HG03457 (cell line): ENCODE results near the gene ERMAP.
"Not testable (repeated sequence)": the region's sequence is repeated elsewhere in the genome, so short reads cannot be mapped to it uniquely, and the experiment has no call there.

ENCODE experiments used
- ATAC-seq: cut with Tn5 transposase; IDR thresholded peaks from one replicate; pipeline ENCODE4 v1.9.1; 2021; ENCODE audit warnings: moderate number of reproducible peaks; ENCODE audit not compliant: unreplicated experiment

Gene ERMAP

GRCh38 chr1:42806593-42806992 is 10.3 kb upstream of the ERMAP start:
- ATAC-seq, result no peak

GRCh38 chr1:42807056-42807668 is 9.8 kb upstream of the ERMAP start:
- no peak for ATAC-seq

- ATAC-seq, result not testable (repeated sequence)
Observed at GRCh38 chr1:42814815-42815214, 2.1 kb upstream of the ERMAP start.

GRCh38 chr1:42815941-42816584 is 859 bp upstream of the ERMAP start:
- no peak for ATAC-seq

GRCh38 chr1:42817440-42817767 is 482 bp downstream of the ERMAP start:
- no peak for ATAC-seq

GRCh38 chr1:42817976-42818375 is 1.1 kb downstream of the ERMAP start:
- no peak for ATAC-seq

- no peak for ATAC-seq
Observed at GRCh38 chr1:42820813-42821212, 3.9 kb downstream of the ERMAP start.

- no peak for ATAC-seq
Observed at GRCh38 chr1:42821690-42822089, 4.8 kb downstream of the ERMAP start.

GRCh38 chr1:42822800-42823392 is 6.0 kb downstream of the ERMAP start:
- no peak for ATAC-seq

GRCh38 chr1:42824481-42825035 is 7.6 kb downstream of the ERMAP start:
- ATAC-seq, result no peak

GRCh38 chr1:42825036-42825851 is 8.3 kb downstream of the ERMAP start:
- no peak for ATAC-seq

GRCh38 chr1:42830631-42831030 is 13.7 kb downstream of the ERMAP start:
- ATAC-seq, result no peak

- ATAC-seq, result no peak
Observed at GRCh38 chr1:42831273-42831672, 14.4 kb downstream of the ERMAP start.

- ATAC-seq, result no peak
Observed at GRCh38 chr1:42832641-42833240, 15.8 kb downstream of the ERMAP start.

- ATAC-seq, result no peak
Observed at GRCh38 chr1:42833981-42834380, 17.1 kb downstream of the ERMAP start.

- ATAC-seq, result no peak
Observed at GRCh38 chr1:42834803-42835202, 17.9 kb downstream of the ERMAP start.

GRCh38 chr1:42835422-42835821 is 18.5 kb downstream of the ERMAP start:
- no peak for ATAC-seq

- no peak for ATAC-seq
Observed at GRCh38 chr1:42837709-42838108, 20.8 kb downstream of the ERMAP start.

- no peak for ATAC-seq
Observed at GRCh38 chr1:42838482-42839190, 21.7 kb downstream of the ERMAP start.

- ATAC-seq, result no peak
Observed at GRCh38 chr1:42841010-42841409, 24.1 kb downstream of the ERMAP start.
